ENCODE data around the gene TLE2.
A peak's percentile ranks its signal among the peaks of the same experiment; 100 is the strongest.

TLE2 gene

DNA sequence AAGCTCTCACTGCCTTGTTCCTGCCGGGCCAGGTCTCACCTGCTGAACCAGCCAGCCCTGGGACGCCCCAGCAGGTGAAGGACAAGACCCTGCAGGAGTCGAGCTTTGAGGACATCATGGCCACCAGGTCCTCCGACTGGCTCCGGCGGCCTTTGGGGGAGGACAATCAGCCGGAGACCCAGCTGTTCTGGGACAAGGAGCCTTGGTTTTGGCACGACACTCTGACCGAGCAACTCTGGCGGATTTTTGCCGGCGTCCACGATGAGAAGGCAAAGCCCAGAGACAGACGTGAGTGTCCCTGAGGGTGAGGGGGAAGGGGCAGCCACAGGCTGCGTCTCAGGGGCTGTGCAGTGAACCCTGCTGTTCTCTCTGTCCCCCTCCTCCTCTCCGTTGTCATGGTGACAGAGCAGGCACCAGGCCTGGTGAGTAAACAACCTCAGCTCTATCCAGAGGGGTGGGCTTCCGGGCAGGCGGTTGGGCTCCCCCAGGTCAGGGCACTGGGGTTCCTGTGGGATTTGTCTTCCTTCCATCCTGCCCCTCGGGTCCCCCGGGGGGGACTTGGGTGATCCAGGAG is 42.0 kb downstream of the TLE2 start:
- DNase-seq (ENCODE audit: low read depth): no peak
- no peak for TF ChIP-seq CTCF (IDR thresholded peaks at IDR 0.05; ENCODE audit: control insufficient read depth, insufficient read depth, low read depth, low read length, missing control alignments)
- no peak overlapping the region for H3K4me3 ChIP-seq (ENCODE audit: control insufficient read depth, low read depth, low read length)

DNA sequence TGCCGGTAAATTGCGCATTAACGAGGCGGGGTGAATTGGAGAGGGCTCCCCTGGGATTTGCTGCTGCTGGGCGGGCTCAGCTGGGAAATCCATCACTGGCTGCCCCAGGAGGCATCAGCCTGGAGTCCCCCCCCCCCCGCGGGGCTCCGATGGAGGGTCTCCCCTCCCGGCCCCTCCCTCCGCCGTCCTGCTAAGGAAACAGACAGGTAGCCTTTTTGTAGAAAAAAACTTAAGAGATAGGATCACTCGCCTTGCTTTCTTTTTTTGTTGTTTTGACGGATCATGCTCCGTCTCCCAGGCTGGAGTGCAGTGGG is 44.9 kb downstream of the TLE2 start:
- H3K4me3 ChIP-seq (ENCODE audit: control insufficient read depth, low read depth, low read length): peak overlapping the region; percentile 45
- no peak for TF ChIP-seq CTCF (IDR thresholded peaks at IDR 0.05; ENCODE audit: control insufficient read depth, insufficient read depth, low read depth, low read length, missing control alignments)
- no peak for DNase-seq (ENCODE audit: low read depth)

- TF ChIP-seq CTCF (IDR thresholded peaks at IDR 0.05; ENCODE audit: control insufficient read depth, insufficient read depth, low read depth, low read length, missing control alignments): no peak
- no peak for DNase-seq (ENCODE audit: low read depth)
- H3K4me3 ChIP-seq (ENCODE audit: control insufficient read depth, low read depth, low read length): peak overlapping the region; percentile 45
Measured at GRCh38 chr19:2983351-2984214, 45.5 kb downstream of the TLE2 start.

DNA sequence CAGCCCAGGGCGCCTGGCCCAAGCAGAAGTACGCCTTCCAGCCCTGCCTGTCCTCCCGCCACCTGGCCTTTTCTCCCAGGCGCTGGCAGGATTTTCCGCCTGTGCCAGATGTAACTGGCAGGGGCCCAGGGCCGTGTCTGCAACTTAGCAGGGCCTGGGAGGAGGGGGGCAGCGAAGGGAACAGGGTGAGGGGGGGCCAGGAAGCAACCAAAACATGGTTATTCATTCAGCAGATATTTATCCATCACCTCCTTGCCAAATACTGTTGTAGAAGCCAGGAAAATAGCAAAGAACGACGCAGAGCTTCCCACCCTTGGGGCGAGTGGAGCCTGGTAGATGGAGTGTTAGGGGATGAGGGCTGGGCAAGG is 46.1 kb downstream of the TLE2 start:
- no peak overlapping the region for H3K4me3 ChIP-seq (ENCODE audit: control insufficient read depth, low read depth, low read length)
- TF ChIP-seq CTCF (IDR thresholded peaks at IDR 0.05; ENCODE audit: control insufficient read depth, insufficient read depth, low read depth, low read length, missing control alignments): no peak
- DNase-seq (ENCODE audit: low read depth): no peak

DNA sequence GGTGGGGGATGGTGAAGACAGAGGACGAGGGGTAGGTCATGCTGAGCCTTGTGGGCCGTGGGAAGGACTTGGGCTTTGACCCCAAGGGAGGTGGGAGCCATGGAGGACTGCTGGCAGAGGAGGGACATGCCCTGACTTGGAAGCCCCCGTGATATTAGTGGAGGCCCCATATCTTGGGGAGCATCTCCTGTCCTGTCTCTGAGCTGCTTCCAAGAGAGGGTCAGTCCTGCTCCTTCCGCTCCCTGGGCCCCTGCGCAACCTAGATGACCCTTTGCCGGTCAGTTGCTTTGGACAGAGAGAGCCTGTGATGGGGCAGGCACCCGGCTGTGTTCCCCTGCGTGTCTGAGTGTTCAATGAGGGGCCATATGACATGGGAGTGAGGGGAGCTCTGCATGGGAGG is 46.5 kb downstream of the TLE2 start:
- no peak overlapping the region for H3K4me3 ChIP-seq (ENCODE audit: control insufficient read depth, low read depth, low read length)
- no peak for TF ChIP-seq CTCF (IDR thresholded peaks at IDR 0.05; ENCODE audit: control insufficient read depth, insufficient read depth, low read depth, low read length, missing control alignments)
- DNase-seq (ENCODE audit: low read depth): no peak

- no peak for TF ChIP-seq CTCF (IDR thresholded peaks at IDR 0.05; ENCODE audit: control insufficient read depth, insufficient read depth, low read depth, low read length, missing control alignments)
- DNase-seq (ENCODE audit: low read depth): no peak
- no peak overlapping the region for H3K4me3 ChIP-seq (ENCODE audit: control insufficient read depth, low read depth, low read length)
Measured at GRCh38 chr19:2981898-2982297, 47.2 kb downstream of the TLE2 start.
